ENCODE results near the gene USP12. TPM values are rescaled to one million over a fixed set of nuclear protein-coding genes. Genes with fewer than 3 reads are reported as not detected.

USP12 gene
- total RNA-seq, 1 donor from 2014 or later, result 19.1 TPM

- no peak overlapping the region for H3K27ac Mint-ChIP-seq
- TF ChIP-seq, protein P1, sequence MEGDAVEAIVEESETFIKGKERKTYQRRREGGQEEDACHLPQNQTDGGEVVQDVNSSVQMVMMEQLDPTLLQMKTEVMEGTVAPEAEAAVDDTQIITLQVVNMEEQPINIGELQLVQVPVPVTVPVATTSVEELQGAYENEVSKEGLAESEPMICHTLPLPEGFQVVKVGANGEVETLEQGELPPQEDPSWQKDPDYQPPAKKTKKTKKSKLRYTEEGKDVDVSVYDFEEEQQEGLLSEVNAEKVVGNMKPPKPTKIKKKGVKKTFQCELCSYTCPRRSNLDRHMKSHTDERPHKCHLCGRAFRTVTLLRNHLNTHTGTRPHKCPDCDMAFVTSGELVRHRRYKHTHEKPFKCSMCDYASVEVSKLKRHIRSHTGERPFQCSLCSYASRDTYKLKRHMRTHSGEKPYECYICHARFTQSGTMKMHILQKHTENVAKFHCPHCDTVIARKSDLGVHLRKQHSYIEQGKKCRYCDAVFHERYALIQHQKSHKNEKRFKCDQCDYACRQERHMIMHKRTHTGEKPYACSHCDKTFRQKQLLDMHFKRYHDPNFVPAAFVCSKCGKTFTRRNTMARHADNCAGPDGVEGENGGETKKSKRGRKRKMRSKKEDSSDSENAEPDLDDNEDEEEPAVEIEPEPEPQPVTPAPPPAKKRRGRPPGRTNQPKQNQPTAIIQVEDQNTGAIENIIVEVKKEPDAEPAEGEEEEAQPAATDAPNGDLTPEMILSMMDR (conservative IDR thresholded peaks at IDR 0.05), result no peak
- H3K4me1 Mint-ChIP-seq (ENCODE audit: unreplicated experiment), result peaks cover 4% of the 10 kb centered on the region
- H3K9me3 Mint-ChIP-seq, result peaks cover 5% of the 10 kb centered on the region
- H3K4me3 Mint-ChIP-seq, result no peak overlapping the region
- DNase-seq (ENCODE audit: extremely low spot score, unreplicated experiment), result no peak
- H3K27me3 Mint-ChIP-seq, result no peaks in the 10 kb centered on the region
- H3K36me3 Mint-ChIP-seq, result peaks cover 11% of the 10 kb centered on the region
Observed at GRCh38 chr13:27130979-27131623, 40.5 kb downstream of the USP12 start.

GRCh38 chr13:27130223-27130978, 41.2 kb downstream of the USP12 start:
- Mint-ChIP-seq H3K9me3 (peaks cover 5% of the 10 kb centered on the region), H3K4me3 (no peak overlapping the region), H3K4me1 (ENCODE audit: unreplicated experiment) (no peaks in the 10 kb centered on the region), H3K36me3 (peaks cover 11% of the 10 kb centered on the region), H3K27ac (no peak overlapping the region), H3K27me3 (no peaks in the 10 kb centered on the region)
- TF ChIP-seq, protein P1 (conservative IDR thresholded peaks at IDR 0.05), result no peak
- no peak for DNase-seq (ENCODE audit: extremely low spot score, unreplicated experiment)

DNA sequence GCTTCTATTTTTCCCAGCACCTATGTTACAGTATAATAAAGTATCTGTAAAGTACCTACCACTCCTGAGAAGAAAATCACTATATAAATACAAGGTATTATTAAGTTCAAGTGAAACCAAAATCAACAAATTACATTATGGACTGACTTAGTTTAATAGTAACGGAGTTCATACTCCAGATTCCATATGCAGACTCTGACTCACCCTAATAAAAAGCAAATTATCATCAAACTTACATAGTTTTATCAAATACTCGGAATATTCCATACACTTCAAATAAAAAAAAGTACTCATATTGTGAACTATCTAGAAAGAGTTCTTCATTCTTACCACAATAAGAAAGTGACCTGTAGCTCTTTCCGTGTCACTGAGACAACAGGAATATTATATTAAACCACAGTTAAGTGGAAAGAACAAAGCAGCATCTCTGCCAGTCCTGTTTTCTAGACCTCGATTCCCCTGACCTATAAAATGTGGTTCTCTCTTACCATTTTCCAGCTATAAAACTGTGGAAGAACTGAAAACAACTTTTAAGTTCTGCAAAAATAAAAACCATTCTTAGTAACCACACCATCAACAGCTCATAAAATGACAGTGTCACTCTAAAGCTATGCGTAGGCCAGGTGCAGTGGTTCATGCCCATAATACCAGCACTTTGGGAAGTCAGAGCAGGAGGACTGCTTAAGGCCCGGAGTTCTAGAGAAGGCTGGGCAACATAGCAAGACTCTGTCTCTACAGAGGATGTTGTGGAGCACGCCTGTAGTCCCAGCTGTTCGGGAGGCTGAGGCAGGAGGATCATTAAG, 42.6 kb downstream of the USP12 start:
- H3K4me3 Mint-ChIP-seq, result no peak overlapping the region
- H3K27me3 Mint-ChIP-seq, result no peaks in the 10 kb centered on the region
- no peak for DNase-seq (ENCODE audit: extremely low spot score, unreplicated experiment)
- TF ChIP-seq, protein P1 (conservative IDR thresholded peaks at IDR 0.05), result no peak
- no peak overlapping the region for H3K27ac Mint-ChIP-seq
- H3K4me1 Mint-ChIP-seq (ENCODE audit: unreplicated experiment), result no peaks in the 10 kb centered on the region
- H3K36me3 Mint-ChIP-seq, result peaks cover 14% of the 10 kb centered on the region
- H3K9me3 Mint-ChIP-seq, result peaks cover 5% of the 10 kb centered on the region

GRCh38 chr13:27126859-27127258, 44.8 kb downstream of the USP12 start:
- H3K4me3 Mint-ChIP-seq, result no peak overlapping the region
- H3K36me3 Mint-ChIP-seq, result peaks cover 26% of the 10 kb centered on the region
- H3K27me3 Mint-ChIP-seq, result no peaks in the 10 kb centered on the region
- no peak overlapping the region for H3K27ac Mint-ChIP-seq
- TF ChIP-seq, protein P1 (conservative IDR thresholded peaks at IDR 0.05), result no peak
- no peak for DNase-seq (ENCODE audit: extremely low spot score, unreplicated experiment)
- H3K9me3 Mint-ChIP-seq, result peaks cover 11% of the 10 kb centered on the region
- no peaks in the 10 kb centered on the region for H3K4me1 Mint-ChIP-seq (ENCODE audit: unreplicated experiment)

GRCh38 chr13:27125357-27126282, 46.0 kb downstream of the USP12 start:
- no peak for DNase-seq (ENCODE audit: extremely low spot score, unreplicated experiment)
- no peak overlapping the region for H3K4me3 Mint-ChIP-seq
- peaks cover 9% of the 10 kb centered on the region for H3K9me3 Mint-ChIP-seq
- no peak overlapping the region for H3K27ac Mint-ChIP-seq
- TF ChIP-seq, protein P1 (conservative IDR thresholded peaks at IDR 0.05), result no peak
- H3K4me1 Mint-ChIP-seq (ENCODE audit: unreplicated experiment), result no peaks in the 10 kb centered on the region
- H3K36me3 Mint-ChIP-seq, result peaks cover 28% of the 10 kb centered on the region
- H3K27me3 Mint-ChIP-seq, result no peaks in the 10 kb centered on the region
